HTERT RPE-1 (cell line): Measurements from ENCODE around the gene EPB41.

ENCODE experiments used
- in situ Hi-C: fragments of 300-500 bp; cut with MboI; formaldehyde crosslinking; loops from 4 replicates; pipeline ENCODE4 v1.14.3; 2020; ENCODE audit warnings: low sequenced_read_pairs

Gene EPB41

GRCh38 chr1:28973596-28974421 is 59.4 kb downstream of the EPB41 start:
- in situ Hi-C loops: no loop called here

DNA sequence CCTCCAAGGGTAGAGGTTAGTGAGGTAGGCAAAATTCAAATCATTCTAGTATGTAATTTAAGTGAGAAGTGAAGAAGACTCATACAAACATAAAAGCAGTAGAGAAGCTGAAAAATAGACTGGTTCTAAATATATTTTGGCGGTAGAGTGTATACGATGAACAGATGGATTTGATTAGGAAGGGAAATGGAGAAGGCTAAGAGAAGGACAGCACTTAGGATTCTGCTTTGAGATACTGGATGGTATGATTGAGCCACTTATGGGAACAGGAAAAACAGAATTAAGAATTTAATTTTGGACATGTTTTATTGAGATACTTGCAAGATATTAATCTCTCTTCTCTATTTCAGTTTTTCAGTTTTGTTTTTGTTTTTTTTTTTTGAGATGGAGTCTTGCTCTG is 60.1 kb downstream of the EPB41 start:
- in situ Hi-C loops: no loop called here

DNA sequence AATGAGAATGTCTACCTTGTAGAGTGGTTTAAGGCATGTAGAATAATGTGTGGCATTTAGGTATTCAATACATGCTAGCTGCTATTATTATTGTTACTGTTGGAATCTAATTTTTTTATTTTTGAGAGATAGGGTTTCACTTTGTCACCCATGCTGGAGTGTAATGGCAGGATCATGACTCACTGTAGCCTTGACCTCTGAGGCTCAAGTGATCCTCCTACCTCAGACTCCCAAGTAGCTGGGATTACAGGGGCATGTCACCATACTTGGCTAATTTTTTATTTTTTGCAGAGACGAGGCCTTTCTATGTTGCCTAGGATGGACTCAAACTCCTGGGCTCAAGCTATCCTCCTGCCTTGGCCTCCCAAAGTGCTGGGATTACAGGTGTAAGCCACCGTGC is 61.9 kb downstream of the EPB41 start:
- in situ Hi-C loops: no loop called here

- in situ Hi-C loops: no loop called here
Observed at GRCh38 chr1:28981210-28981609, 66.8 kb downstream of the EPB41 start.

GRCh38 chr1:28982198-28982597 is 67.8 kb downstream of the EPB41 start:
- in situ Hi-C loops: no loop called here

DNA sequence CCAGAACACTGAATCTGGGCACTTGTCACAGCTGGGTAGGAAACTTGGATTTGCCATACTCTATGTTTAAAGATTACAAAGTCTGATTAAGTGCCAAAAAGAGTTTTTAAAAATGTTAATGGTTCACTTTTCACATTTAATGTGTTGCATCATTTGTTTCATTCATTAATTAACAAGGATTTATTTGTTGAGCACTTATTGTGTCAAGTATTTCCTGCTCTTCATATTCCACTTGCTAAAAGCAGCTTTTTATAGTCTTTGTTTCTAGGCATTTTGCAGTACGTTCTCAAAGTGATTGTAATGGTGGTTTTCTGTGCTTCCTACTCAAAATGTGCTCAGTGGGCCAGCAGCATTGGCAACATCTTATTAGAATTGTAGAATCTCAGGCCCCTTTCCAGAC is 68.7 kb downstream of the EPB41 start:
- in situ Hi-C loops: no loop called here

GRCh38 chr1:28983509-28984310 is 69.3 kb downstream of the EPB41 start:
- in situ Hi-C loops: no loop called here

GRCh38 chr1:28984311-28984684 is 69.9 kb downstream of the EPB41 start:
- in situ Hi-C loops: no loop called here

GRCh38 chr1:28985427-28985826 is 71.1 kb downstream of the EPB41 start:
- in situ Hi-C loops: no loop called here

DNA sequence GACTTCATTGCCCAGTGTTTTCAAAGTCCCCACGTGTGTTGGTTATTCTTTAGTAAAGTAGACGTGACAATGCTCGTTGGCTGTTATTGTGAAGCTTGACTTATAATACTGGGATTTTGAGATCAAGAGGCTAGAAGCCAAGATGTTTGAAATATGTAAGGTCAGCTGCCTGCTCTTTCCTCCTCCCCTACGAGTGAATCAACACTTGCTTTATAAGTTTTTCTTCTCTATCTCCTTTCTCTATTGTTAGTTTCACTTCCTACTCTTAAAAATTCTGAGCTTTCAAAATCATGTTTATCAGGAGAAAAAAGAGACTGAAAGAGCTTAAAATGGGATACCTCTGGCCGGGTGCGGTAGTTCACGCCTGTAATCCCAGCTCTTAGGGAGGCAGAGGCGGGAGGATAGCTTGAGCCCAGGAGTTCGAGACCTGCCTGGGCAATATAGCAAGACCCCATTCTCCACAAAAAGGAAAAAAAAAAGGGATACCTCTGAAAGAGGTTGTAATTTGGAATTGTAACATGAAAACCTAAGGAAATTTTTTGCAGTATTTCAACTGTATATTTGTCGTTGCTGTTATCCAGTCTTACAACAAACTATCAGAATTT is 72.0 kb downstream of the EPB41 start:
- in situ Hi-C loops: no loop called here

- in situ Hi-C loops: no loop called here
Observed at GRCh38 chr1:29002792-29003191, 88.4 kb downstream of the EPB41 start.

DNA sequence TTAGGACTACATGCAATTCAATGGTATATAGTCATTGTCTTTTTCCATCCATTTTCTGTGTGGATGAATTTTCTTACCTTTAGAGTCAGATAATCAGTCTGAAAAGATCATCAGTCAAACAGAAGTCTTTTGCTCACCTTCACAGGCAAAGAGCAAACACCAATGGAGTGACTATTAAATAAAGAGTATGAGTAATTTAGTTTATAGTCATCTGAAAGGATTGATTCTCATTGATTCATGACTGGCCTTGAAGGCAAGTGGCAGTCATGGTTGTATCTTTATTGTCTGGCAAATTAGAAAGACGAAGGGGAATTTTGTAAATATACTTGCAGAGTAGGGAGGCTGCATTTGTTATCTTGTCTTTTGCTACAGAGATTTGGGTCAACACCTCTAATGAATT is 89.9 kb downstream of the EPB41 start:
- in situ Hi-C loops: no loop called here

DNA sequence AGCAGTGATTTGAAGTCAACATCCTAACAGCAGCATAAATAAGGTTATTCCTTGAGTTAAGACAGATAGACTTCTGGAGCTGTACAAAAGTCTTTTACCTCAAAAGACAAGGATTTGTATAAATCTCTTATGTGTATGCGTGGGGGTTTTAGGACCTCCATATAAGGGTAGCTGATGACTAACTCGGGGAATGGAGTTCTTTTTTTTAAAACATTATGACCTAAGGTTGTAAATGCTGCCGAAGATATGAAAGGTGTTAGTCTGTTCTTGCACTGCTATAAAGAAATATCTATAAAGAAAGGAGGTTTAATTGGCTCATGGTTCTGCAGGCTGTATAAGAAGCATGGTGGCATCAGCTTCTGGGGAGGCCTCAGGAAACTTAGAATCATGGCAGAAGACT is 90.4 kb downstream of the EPB41 start:
- in situ Hi-C loops: no loop called here

DNA sequence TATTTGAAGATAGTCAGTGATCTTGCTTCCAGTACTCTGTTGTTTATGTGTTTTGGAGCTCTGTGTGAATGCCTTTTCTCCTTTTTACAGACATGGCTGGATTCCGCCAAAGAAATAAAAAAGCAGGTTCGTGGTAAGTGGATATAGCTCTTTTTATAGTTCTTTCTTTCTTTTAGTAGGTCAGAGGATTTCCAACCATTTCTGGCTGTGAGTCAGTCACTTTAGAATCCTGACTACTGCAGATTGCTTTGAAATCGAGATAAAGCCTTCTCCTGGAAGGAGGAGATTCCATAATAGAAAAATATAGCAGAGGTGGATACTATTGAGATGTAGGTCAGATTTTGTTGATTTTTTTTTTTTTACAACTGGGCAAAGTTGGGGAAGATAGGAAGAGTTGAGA is 97.4 kb downstream of the EPB41 start:
- in situ Hi-C loops: no loop called here

GRCh38 chr1:29017235-29017634 is 102.9 kb downstream of the EPB41 start:
- in situ Hi-C loops: no loop called here

- in situ Hi-C loops: no loop called here
Observed at GRCh38 chr1:29017975-29018712, 103.8 kb downstream of the EPB41 start.

DNA sequence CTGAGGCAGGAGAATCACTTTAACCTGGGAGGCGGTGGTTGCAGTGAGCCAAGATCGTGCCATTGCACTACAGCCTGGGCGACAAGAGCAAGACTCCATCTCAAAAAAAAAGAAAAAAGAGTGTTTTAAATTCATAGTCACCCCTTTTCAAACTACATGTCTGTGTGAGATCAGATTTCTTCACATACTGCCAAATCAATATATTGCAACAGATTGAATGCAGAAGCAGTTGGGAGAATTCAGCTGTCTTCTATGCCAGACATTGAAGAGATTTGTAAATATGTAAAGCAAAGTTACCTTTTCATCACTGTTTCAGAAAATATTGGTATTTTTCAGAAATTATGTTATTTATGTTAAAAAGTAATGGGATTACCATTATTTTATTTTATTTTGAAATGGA is 108.3 kb downstream of the EPB41 start:
- in situ Hi-C loops: no loop called here

DNA sequence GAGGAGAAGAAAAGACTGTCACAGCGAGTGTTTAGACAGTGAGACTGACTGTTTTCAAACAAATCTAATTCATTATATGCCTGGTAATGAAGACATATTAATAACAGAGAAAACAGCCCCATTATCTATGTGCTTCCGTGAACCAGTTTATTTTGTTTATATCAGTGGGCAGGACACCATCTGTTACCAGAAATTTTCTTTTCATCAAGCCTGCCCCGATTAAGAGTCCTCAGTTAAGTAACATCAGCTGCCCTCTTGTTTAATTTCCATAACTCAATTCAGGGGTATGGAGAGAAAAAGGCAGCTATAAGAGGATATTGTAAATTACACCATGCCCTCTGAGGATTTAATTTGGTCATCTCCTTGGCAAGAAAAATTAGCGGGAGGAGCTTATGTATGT is 115.3 kb downstream of the EPB41 start:
- in situ Hi-C loops: no loop called here

DNA sequence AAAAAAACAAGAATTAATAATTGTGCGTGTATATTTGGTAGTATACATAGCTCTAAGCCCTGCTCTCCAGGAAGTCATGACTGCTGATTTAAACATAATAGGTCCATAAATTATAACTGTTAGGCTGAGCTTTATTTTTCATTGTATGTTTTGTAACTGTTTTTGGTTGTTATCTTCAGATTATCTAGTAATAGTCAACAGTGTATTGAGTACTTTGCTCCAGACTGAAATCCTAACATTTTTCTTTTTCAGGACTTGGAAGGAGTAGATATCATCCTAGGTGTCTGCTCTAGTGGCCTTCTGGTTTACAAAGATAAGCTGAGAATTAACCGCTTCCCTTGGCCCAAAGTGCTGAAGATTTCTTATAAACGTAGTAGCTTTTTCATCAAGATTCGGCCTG is 118.5 kb downstream of the EPB41 start:
- in situ Hi-C loops: no loop called here

- in situ Hi-C loops: no loop called here
Observed at GRCh38 chr1:29033829-29034466, 119.6 kb downstream of the EPB41 start.
